ENCODE measurements around the gene PCDH19. TPM values are rescaled to one million over a fixed set of nuclear protein-coding genes. Genes with fewer than 3 reads are reported as not detected.

Gene PCDH19
- total and polyA plus RNA-seq, 3 donors from 2014 or later = 1.9 to 4.5 (median 3.4) TPM

GRCh38 chrX:100413229-100413628 is 3.2 kb upstream of the PCDH19 start:
- Histone ChIP-seq H3K36me3 (ENCODE audit: low read depth, missing control alignments) (no peaks in the 10 kb centered on the region), H3K27me3 (no peaks in the 10 kb centered on the region), H3K4me1 (no peaks in the 10 kb centered on the region), H3K4me3 (no peak overlapping the region), H3K9me3 (no peaks in the 10 kb centered on the region), H3K27ac (no peak overlapping the region)
- TF ChIP-seq CTCF (IDR thresholded peaks at IDR 0.05) = peak in 2 of 3 experiments; percentile 12 to 32
- TF ChIP-seq POLR2A (IDR thresholded peaks at IDR 0.05) = no peak
- intact Hi-C loops (cut with DNase I; ENCODE audit: low total_unique reads) = no loop called here
- peak; percentile 59 for DNase-seq
- 14 to 15% methylated on average over 5 of the region's 5 CpGs for WGBS, 2 donors

DNA sequence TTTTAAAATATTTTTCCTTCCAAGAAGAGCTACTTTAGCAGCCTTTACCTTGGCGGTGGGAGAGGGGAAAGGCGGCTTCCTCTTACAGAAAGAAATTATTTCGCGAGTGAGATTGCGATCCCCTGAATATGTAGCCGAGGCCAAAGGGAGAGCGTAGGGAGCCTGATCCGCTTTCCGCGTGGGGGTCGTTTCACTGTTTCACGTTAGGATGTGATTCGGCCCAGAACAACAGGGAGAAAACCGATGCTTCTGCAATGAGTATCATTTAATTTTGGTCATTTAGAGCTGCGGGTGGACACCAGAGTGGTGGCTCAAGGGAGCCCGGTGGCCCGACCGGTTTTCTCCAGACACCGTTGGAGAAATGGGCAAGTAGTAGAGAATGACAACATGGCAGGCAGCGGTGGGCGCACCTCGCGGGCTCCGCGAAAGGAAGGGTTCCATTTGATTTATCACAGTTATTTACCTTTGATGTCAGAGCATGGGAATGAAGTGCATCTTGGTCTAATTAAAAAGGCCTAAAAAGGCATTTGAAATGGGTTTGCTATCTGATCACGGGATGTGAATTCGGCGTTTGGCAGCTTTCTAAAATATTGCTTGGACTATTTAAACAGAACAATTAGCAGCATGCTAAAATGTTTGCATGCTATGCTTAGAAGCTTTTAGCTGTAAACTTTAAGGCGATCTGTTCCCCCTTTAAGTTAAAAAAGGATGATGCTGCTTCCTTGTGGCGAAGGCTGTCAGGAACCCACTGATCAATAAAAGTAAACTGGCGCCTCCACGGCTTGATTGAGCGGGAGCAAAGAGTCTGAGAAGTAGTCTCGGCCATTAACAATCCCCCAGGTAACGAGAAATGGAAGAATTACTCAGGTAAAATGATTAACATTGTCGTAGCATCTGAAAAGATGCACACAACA is 2.0 kb upstream of the PCDH19 start:
- H3K4me1 ChIP-seq = no peaks in the 10 kb centered on the region
- intact Hi-C loops (cut with DNase I; ENCODE audit: low total_unique reads) = no loop called here
- no peaks in the 10 kb centered on the region for H3K9me3 ChIP-seq
- no peaks in the 10 kb centered on the region for H3K27me3 ChIP-seq
- no peak overlapping the region for H3K27ac ChIP-seq
- H3K36me3 ChIP-seq (ENCODE audit: low read depth, missing control alignments) = no peaks in the 10 kb centered on the region
- WGBS, 2 donors = 38 to 43% methylated on average over 27 to 36 of the region's 36 CpGs
- TF ChIP-seq CTCF (IDR thresholded peaks at IDR 0.05) (no peak), POLR2A (IDR thresholded peaks at IDR 0.05) (no peak)
- DNase-seq = no peak
- no peak overlapping the region for H3K4me3 ChIP-seq

GRCh38 chrX:100410901-100411801 is 1.1 kb upstream of the PCDH19 start:
- 6% methylated on average over 15 to 37 of the region's 53 CpGs for WGBS, 2 donors
- intact Hi-C loops (cut with DNase I; ENCODE audit: low total_unique reads) = no loop called here
- no peaks in the 10 kb centered on the region for H3K27me3 ChIP-seq

More at GRCh38 chrX:100410901-100411801, 1.1 kb upstream of the PCDH19 start:
- Histone ChIP-seq H3K9me3 (no peaks in the 10 kb centered on the region), H3K36me3 (ENCODE audit: low read depth, missing control alignments) (no peaks in the 10 kb centered on the region), H3K4me1 (no peaks in the 10 kb centered on the region), H3K4me3 (peak overlapping the region in 1 of 2 donors; percentile 50), H3K27ac (no peak overlapping the region)
- TF ChIP-seq POLR2A (IDR thresholded peaks at IDR 0.05) (no peak), CTCF (IDR thresholded peaks at IDR 0.05) (no peak)
- DNase-seq = no peak

Measured in testis (tissue), 3 donors.